Measurements from ENCODE around the gene KMT2B. TPM values are rescaled to one million over a fixed set of nuclear protein-coding genes. Genes with fewer than 3 reads are reported as not detected.

KMT2B gene
- total and polyA plus RNA-seq, 2 of the 8 experiments (the other 6 are each of a cell fraction or from before 2014, with no cell fraction given), result 26.7 to 38.6 TPM

- Histone ChIP-seq H3K9ac (replicated peaks in 1 of 4; ENCODE audit: extremely low read depth in 1 of 4, low read depth in 3 of 4, low read length in 3 of 4) (no peak overlapping the region), H3K56ac (replicated peaks; ENCODE audit: insufficient read length, low read depth, low read length) (no peak overlapping the region), H3K14ac (ENCODE audit: insufficient read length) (no peak overlapping the region), H3K23me2 (ENCODE audit: low read depth, low read length) (peaks cover 16% of the 10 kb centered on the region), H2BK15ac (ENCODE audit: low read length) (no peak overlapping the region), H2AK5ac (ENCODE audit: low read depth, low read length) (no peak overlapping the region), H4K8ac (ENCODE audit: extremely low read depth, insufficient read depth, low read length) (no peak overlapping the region), H3K4ac (replicated peaks; ENCODE audit: insufficient read length, low read depth, low read length) (no peak overlapping the region), H4K20me1 (replicated peaks in 1 of 2; ENCODE audit: control insufficient read depth in 1 of 2, insufficient read depth in 2 of 2, low read length in 2 of 2) (no peaks in the 10 kb centered on the region), H3K27ac (ENCODE audit: low read depth, low read length) (no peak overlapping the region), H3K27me3 (replicated peaks in 1 of 4; ENCODE audit: control insufficient read depth in 3 of 4, extremely low read depth in 1 of 4, insufficient read depth in 3 of 4, low read length in 3 of 4) (peaks cover 0 to 17% (median 11%) of the 10 kb centered on the region in 4 experiments; a peak in 5 of 7 replicates), H3K4me2 (ENCODE audit: insufficient read depth in 1 of 2, low read depth in 2 of 2, low read length in 2 of 2) (no peak overlapping the region), H3K79me1 (ENCODE audit: low read depth, low read length) (no peaks in the 10 kb centered on the region), H2BK120ac (replicated peaks; ENCODE audit: low read depth, low read length) (no peak overlapping the region), H3K23ac (ENCODE audit: insufficient read length) (no peak overlapping the region), H3K18ac (ENCODE audit: extremely low read depth, low read length) (no peak overlapping the region), H3K79me2 (ENCODE audit: control insufficient read depth in 1 of 2, insufficient read depth in 2 of 2, low read length in 2 of 2) (no peaks in the 10 kb centered on the region), H4K91ac (replicated peaks; ENCODE audit: insufficient read length, low read length) (no peak overlapping the region), H2AFZ (ENCODE audit: low read length) (no peak overlapping the region), H2BK20ac (ENCODE audit: low read length) (no peak overlapping the region), H4K5ac (ENCODE audit: insufficient read length, low read depth, low read length) (no peak overlapping the region), H3K4me1 (replicated peaks in 1 of 4; ENCODE audit: control insufficient read depth in 3 of 4, insufficient read depth in 4 of 4, low read length in 3 of 4) (peaks cover 0 to 15% (median 7%) of the 10 kb centered on the region in 4 experiments; a peak in 5 of 7 replicates), H3K36me3 (ENCODE audit: control insufficient read depth in 2 of 4, insufficient read depth in 4 of 4, low read length in 3 of 4) (no peaks in the 10 kb centered on the region), H2BK5ac (ENCODE audit: low read depth, low read length) (no peak overlapping the region), H2BK12ac (ENCODE audit: low read depth, low read length) (no peak overlapping the region), H3K4me3 (ENCODE audit: extremely low read depth in 1 of 4, insufficient read depth in 2 of 4, low read depth in 3 of 4, low read length in 4 of 4) (no peak overlapping the region), H3K9me3 (ENCODE audit: insufficient read depth in 2 of 2, low read depth in 1 of 2, low read length in 1 of 2) (no peaks in the 10 kb centered on the region)
- CTCF ChIA-PET (ENCODE audit: partially characterized antibody), result interaction anchor here (1.0 kb wide), 3 partner anchors 10 to 58 kb away, joined by 4 read pairs; partner anchors contain the start of gene IGFLR1
- no peak for TF ChIP-seq ZNF274 (IDR thresholded peaks at IDR 0.05; ENCODE audit: borderline replicate concordance, extremely low read depth, low read length)
- TF ChIP-seq ATF2 (IDR thresholded peaks at IDR 0.05; ENCODE audit: low read length), result no peak
- TF ChIP-seq POLR2AphosphoS5 (IDR thresholded peaks at IDR 0.05; ENCODE audit: low read depth, low read length), result no peak
- no peak for TF ChIP-seq GTF2F1 (IDR thresholded peaks at IDR 0.05; ENCODE audit: borderline replicate concordance, low read depth, low read length)
- no peak for TF ChIP-seq RNF2 (IDR thresholded peaks at IDR 0.05; ENCODE audit: borderline replicate concordance, low read depth, low read length, missing control alignments, poor library complexity, severe bottlenecking)
- TF ChIP-seq CEBPB (IDR thresholded peaks at IDR 0.05; ENCODE audit: low read depth, low read length), result no peak
- TF ChIP-seq E2F6 (IDR thresholded peaks at IDR 0.05), result no peak
- no peak for TF ChIP-seq TCF12 (IDR thresholded peaks at IDR 0.05; ENCODE audit: low read depth, low read length)
- POLR2A ChIA-PET (ENCODE audit: partially characterized antibody), result interaction anchor here (1.0 to 1.5 kb wide), 4 partner anchors 8 to 49 kb away, joined by 3 to 6 read pairs (median 4); no protein-coding TSS in a partner anchor
- 90% methylated on average over 11 of the region's 14 CpGs; no CpG with 5 or more reads in 1 of the 2 experiments for WGBS, 2 experiments (ENCODE audit: extremely low coverage in 1 of 2, insufficient coverage in 1 of 2, insufficient read length in 1 of 2, insufficient replicate concordance in 2 of 2, low coverage in 1 of 2, low lambda C conversion rate in 2 of 2, missing lambda C conversion rate in 1 of 2)
- DNase-seq (ENCODE audit: low read depth in 1 of 2, low spot score in 2 of 2) (no peak), FAIRE-seq (no peak)
Observed at GRCh38 chr19:35751839-35752745, 34.3 kb downstream of the KMT2B start.

All from H1 (cell line).